SK-N-SH (cell line): ENCODE results near the gene NF2. TPM values are rescaled to one million over a fixed set of nuclear protein-coding genes. Genes with fewer than 3 reads are reported as not detected.

ENCODE experiments used
- CTCF ChIA-PET: fragments of 300-600, 350-600 bp; formaldehyde crosslinking; extraction: SDS; loops from one replicate; lab custom pipeline; 2021; lab: Yijun Ruan, JAX
- POLR2A ChIA-PET: fragments of 350-600 bp; sonication (Branson Sonifier 250); formaldehyde crosslinking; extraction: SDS; loops from one replicate; lab custom pipeline; 2020; ENCODE audit warnings: antibody characterized with exemption, inconsistent platforms; lab: Yijun Ruan, JAX
- DNase-seq: peaks from one replicate; pipeline ENCODE4 v3.0.0; 2012
- H2AFZ ChIP-seq: fragments of 200-600 bp; sonication (generic); 2 replicates; pipeline ENCODE4 v1.8.1; 2016; ENCODE audit warnings: antibody characterized with exemption, mild to moderate bottlenecking, low read depth
- H3F3A ChIP-seq: fragments of 200-600 bp; sonication (generic); replicated peaks from 2 replicates; pipeline ENCODE3; 2016; ENCODE audit warnings: antibody characterized with exemption, mild to moderate bottlenecking; ENCODE audit not compliant: insufficient read depth
- H3K27ac ChIP-seq, 2 experiments: fragments of 200-500 bp in 1 of 2; fragments of 200-600 bp in 1 of 2; sonication (Bioruptor generic) in 1 of 2; sonication (generic), shearing (Covaris generic) in 1 of 2; 2 replicates each; pipeline versions ENCODE4 v1.5.1 to v1.6.1; 2014 to 2016; ENCODE audit warnings: low read depth in 2 of 2, inconsistent platforms in 1 of 2, low read length in 1 of 2, mild to moderate bottlenecking in 1 of 2, mixed read lengths in 1 of 2
- H3K27me3 ChIP-seq: fragments of 200-600 bp; sonication (generic), shearing (Covaris generic); 2 replicates; pipeline ENCODE4 v1.6.1; 2016; ENCODE audit warnings: mixed run types; ENCODE audit not compliant: insufficient read depth
- H3K36me3 ChIP-seq, 2 experiments: fragments of 200-500 bp in 1 of 2; fragments of 200-600 bp in 1 of 2; sonication (Bioruptor generic) in 1 of 2; sonication (generic) in 1 of 2; replicated peaks in 1 of 2; 2 replicates each; pipeline versions ENCODE3 to v1.5.1; 2014 to 2016; ENCODE audit warnings: low read length in 1 of 2, mild to moderate bottlenecking in 1 of 2; ENCODE audit not compliant: insufficient read depth in 2 of 2, control insufficient read depth in 1 of 2
- H3K4me1 ChIP-seq, 2 experiments: fragments of 200-500 bp in 1 of 2; fragments of 200-600 bp in 1 of 2; sonication (Bioruptor generic) in 1 of 2; sonication (generic), shearing (Covaris generic) in 1 of 2; 2 replicates each; pipeline versions ENCODE4 v1.5.1 to v1.6.1; 2014 to 2016; ENCODE audit warnings: low read depth in 1 of 2, low read length in 1 of 2, mixed run types in 1 of 2; ENCODE audit not compliant: insufficient read depth in 2 of 2, control insufficient read depth in 1 of 2
- H3K4me2 ChIP-seq: fragments of 200-600 bp; sonication (generic), shearing (Covaris generic); 2 replicates; pipeline ENCODE4 v1.6.1; 2017; ENCODE audit warnings: mixed run types
- H3K4me3 ChIP-seq, 2 experiments: fragments of 200-500 bp in 1 of 2; fragments of 200-600 bp in 1 of 2; sonication (Bioruptor generic) in 1 of 2; sonication (generic), shearing (Covaris generic) in 1 of 2; 2 replicates each; pipeline versions ENCODE4 v1.5.1 to v1.8.1; 2014 to 2016; ENCODE audit warnings: low read depth in 2 of 2, inconsistent platforms in 1 of 2, low read length in 1 of 2, mild to moderate bottlenecking in 1 of 2, mixed read lengths in 1 of 2, moderate library complexity in 1 of 2
- H3K79me2 ChIP-seq: fragments of 200-600 bp; sonication (generic); 2 replicates; pipeline ENCODE4 v1.8.1; 2017; ENCODE audit warnings: mild to moderate bottlenecking; ENCODE audit not compliant: insufficient read depth
- H3K9ac ChIP-seq: fragments of 200-600 bp; sonication (generic); 2 replicates; pipeline ENCODE4 v1.6.1; 2017; ENCODE audit warnings: mixed run types
- H3K9me2 ChIP-seq: fragments of 200-600 bp; sonication (generic); 2 replicates; pipeline ENCODE4 v1.6.1; 2017; ENCODE audit warnings: mixed run types
- H3K9me3 ChIP-seq: fragments of 200-600 bp; sonication (generic); 2 replicates; pipeline ENCODE4 v1.6.1; 2017; ENCODE audit warnings: mixed run types, mild to moderate bottlenecking, moderate library complexity
- H4K20me1 ChIP-seq: fragments of 200-600 bp; sonication (generic); 2 replicates; pipeline ENCODE4 v1.6.1; 2017; ENCODE audit warnings: mild to moderate bottlenecking, mixed run types; ENCODE audit not compliant: insufficient read depth
- CTCF ChIP-seq: fragments of 200-600 bp; sonication (generic); IDR thresholded peaks from 2 replicates; pipeline ENCODE4 v1.6.1; 2017; ENCODE audit warnings: antibody characterized with exemption, mild to moderate bottlenecking, moderate library complexity
- GABPA ChIP-seq: IDR thresholded peaks from 2 replicates; pipeline ENCODE4 v1.4.0; 2012; ENCODE audit warnings: low read depth, mild to moderate bottlenecking
- MXI1 ChIP-seq: IDR thresholded peaks from 2 replicates; pipeline ENCODE4 v1.6.1; 2012; ENCODE audit warnings: mild to moderate bottlenecking, low read depth, low read length, improper control_type of control experiment
- POLR2AphosphoS5 ChIP-seq: IDR thresholded peaks from 2 replicates; pipeline ENCODE4 v1.6.1; 2012; ENCODE audit warnings: low read depth, low read length
- RAD21 ChIP-seq: IDR thresholded peaks from 2 replicates; pipeline ENCODE4 v1.6.1; 2012; ENCODE audit warnings: mild to moderate bottlenecking, low read length
- REST ChIP-seq: IDR thresholded peaks from 2 replicates; pipeline ENCODE4 v1.6.1; 2012; ENCODE audit warnings: mild to moderate bottlenecking, low read depth, low read length, moderate library complexity
- RXRA ChIP-seq: IDR thresholded peaks from 2 replicates; pipeline ENCODE4 v1.4.0; 2012; ENCODE audit warnings: low read depth, mild to moderate bottlenecking, borderline replicate concordance
- SIN3A ChIP-seq: IDR thresholded peaks from 2 replicates; pipeline ENCODE4 v1.6.1; 2012; ENCODE audit warnings: low read depth, mild to moderate bottlenecking, low read length, moderate library complexity, borderline replicate concordance
- TAF1 ChIP-seq: IDR thresholded peaks from 2 replicates; pipeline ENCODE4 v1.6.1; 2012; ENCODE audit warnings: low read depth, mild to moderate bottlenecking, low read length, moderate library complexity, borderline replicate concordance
- USF1 ChIP-seq: IDR thresholded peaks from 2 replicates; pipeline ENCODE4 v1.4.0; 2012; ENCODE audit warnings: low read depth, borderline replicate concordance
- USF2 ChIP-seq: fragments of 150-350 bp; IDR thresholded peaks from 2 replicates; pipeline ENCODE4 v1.6.1; 2017; ENCODE audit warnings: antibody characterized with exemption, low read length, low read depth, borderline replicate concordance
- WGBS: methylation state at CpG from one replicate; pipeline ENCODE4 v1.1.6; 2017; ENCODE audit warnings: low lambda C conversion rate; 5-methylcytosine and 5-hydroxymethylcytosine counted together
- polyA plus RNA-seq, 3 experiments: library from polyadenylated mRNA; depleted of rRNA; stranded (reverse); fragments of >200 nt; gene quantifications; 2 replicates each; pipeline ENCODE4 v1.2.3, GENCODE V29; 2012
- TF ChIP-seq, protein P1 (sequence below): IDR thresholded peaks from 2 replicates; pipeline ENCODE4 v1.4.0; 2012; ENCODE audit warnings: low read depth, borderline replicate concordance

Gene NF2
- polyA plus RNA-seq, 1 of the 3 experiments (the other 2 are of a cell fraction) = 44.1 TPM

DNA sequence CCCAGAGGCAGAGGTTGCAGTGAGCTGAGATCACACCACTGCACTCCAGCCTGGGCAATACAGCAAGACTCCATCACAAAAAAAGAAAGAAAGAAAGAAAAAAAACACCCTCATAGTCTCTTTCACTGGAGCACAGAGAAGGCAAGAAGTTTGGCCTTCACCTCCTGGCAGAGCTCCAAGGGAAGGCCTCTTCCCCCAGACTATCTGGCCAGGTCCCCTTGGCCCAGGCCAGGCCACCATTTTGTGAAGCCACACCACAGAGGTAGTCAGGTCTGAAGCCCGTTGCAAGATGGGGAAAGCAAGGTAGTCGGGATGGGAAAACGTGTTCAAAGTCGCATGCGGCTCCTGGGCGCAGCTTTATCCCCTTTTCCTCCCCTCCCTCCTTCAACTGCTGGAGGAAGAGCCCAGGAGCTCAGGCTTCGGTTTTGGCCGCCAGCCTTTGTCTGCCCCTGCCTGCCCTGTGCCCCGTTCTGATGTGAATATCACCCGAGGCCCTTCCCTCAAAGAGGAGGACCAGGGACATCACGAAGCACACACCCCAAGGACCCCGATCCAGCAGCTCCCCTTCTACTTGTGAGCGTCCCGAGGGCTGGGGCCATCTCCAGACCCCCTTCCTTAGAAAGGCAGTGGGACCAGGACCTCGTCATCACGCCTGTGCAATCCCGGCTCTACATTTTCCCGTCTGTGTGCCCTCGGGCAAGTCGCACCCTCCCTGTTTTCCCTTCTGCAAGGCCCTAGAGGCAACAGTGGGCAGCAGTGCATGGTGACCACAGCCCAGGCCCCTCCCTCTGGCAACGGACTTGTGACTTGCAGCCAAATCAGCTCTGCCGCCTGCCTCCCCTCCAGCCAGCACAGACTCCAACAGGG lies 134.1 kb downstream of the NF2 start:
- peaks cover 0 to 30% of the 10 kb centered on the region in 2 experiments; a peak in 1 of 4 replicates for H3K4me1 ChIP-seq
- no peaks in the 10 kb centered on the region for H3K27me3 ChIP-seq
- H3K4me2 ChIP-seq = no peak overlapping the region
- H4K20me1 ChIP-seq = no peaks in the 10 kb centered on the region
- no peak for TF ChIP-seq GABPA
- TF ChIP-seq RAD21 = no peak
- TF ChIP-seq TAF1 = no peak
- no peak for TF ChIP-seq SIN3A
- no peak for TF ChIP-seq MXI1
- TF ChIP-seq USF2 = no peak
- no peak for TF ChIP-seq CTCF
- CTCF ChIA-PET = interaction anchor here (0.7 to 1.8 kb wide), 4 partner anchors 10 to 268 kb away, joined by 3 to 5 read pairs (median 4); no protein-coding TSS in a partner anchor
- H3K27ac ChIP-seq = no peak overlapping the region
- no peaks in the 10 kb centered on the region for H3K79me2 ChIP-seq
- H2AFZ ChIP-seq = no peak overlapping the region
- H3F3A ChIP-seq = no peaks in the 10 kb centered on the region
- H3K36me3 ChIP-seq = peaks cover 0 to 8% of the 10 kb centered on the region in 2 experiments
- WGBS = 87% methylated on average over 19 of the region's 22 CpGs
- no peaks in the 10 kb centered on the region for H3K9me2 ChIP-seq
- no peak overlapping the region for H3K9ac ChIP-seq
- POLR2A ChIA-PET = no interaction called here
- DNase-seq = no peak
- H3K9me3 ChIP-seq = no peaks in the 10 kb centered on the region
- no peak overlapping the region for H3K4me3 ChIP-seq

GRCh38 chr22:29738118-29738815 lies 134.8 kb downstream of the NF2 start:
- no peak overlapping the region for H3K4me2 ChIP-seq
- H3K27me3 ChIP-seq = no peaks in the 10 kb centered on the region
- CTCF ChIA-PET = interaction anchor here (0.7 to 1.8 kb wide), 4 partner anchors 11 to 267 kb away, joined by 3 to 5 read pairs (median 4); no protein-coding TSS in a partner anchor
- no peak overlapping the region for H3K4me3 ChIP-seq
- H3K9me3 ChIP-seq = no peaks in the 10 kb centered on the region
- no peaks in the 10 kb centered on the region for H3F3A ChIP-seq
- no peak overlapping the region for H3K9ac ChIP-seq
- no peak overlapping the region for H2AFZ ChIP-seq
- no peaks in the 10 kb centered on the region for H4K20me1 ChIP-seq
- no peak overlapping the region for H3K27ac ChIP-seq
- H3K36me3 ChIP-seq = peaks cover 0 to 8% of the 10 kb centered on the region in 2 experiments
- H3K4me1 ChIP-seq = peaks cover 0 to 26% of the 10 kb centered on the region in 2 experiments; a peak in 1 of 4 replicates
- H3K9me2 ChIP-seq = no peaks in the 10 kb centered on the region
- no peak for DNase-seq
- H3K79me2 ChIP-seq = no peaks in the 10 kb centered on the region
- POLR2A ChIA-PET = no interaction called here
- 84% methylated on average over 12 of the region's 15 CpGs for WGBS
- TF ChIP-seq, protein P1, sequence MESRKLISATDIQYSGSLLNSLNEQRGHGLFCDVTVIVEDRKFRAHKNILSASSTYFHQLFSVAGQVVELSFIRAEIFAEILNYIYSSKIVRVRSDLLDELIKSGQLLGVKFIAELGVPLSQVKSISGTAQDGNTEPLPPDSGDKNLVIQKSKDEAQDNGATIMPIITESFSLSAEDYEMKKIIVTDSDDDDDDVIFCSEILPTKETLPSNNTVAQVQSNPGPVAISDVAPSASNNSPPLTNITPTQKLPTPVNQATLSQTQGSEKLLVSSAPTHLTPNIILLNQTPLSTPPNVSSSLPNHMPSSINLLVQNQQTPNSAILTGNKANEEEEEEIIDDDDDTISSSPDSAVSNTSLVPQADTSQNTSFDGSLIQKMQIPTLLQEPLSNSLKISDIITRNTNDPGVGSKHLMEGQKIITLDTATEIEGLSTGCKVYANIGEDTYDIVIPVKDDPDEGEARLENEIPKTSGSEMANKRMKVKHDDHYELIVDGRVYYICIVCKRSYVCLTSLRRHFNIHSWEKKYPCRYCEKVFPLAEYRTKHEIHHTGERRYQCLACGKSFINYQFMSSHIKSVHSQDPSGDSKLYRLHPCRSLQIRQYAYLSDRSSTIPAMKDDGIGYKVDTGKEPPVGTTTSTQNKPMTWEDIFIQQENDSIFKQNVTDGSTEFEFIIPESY = no peak
- TF ChIP-seq REST (no peak), SIN3A (no peak), RAD21 (no peak), GABPA (no peak), USF1 (no peak), RXRA (no peak), POLR2AphosphoS5 (no peak)
